GM21526 (cell line): Measurements from ENCODE around the gene TMEM132C.

Experiments used
- ATAC-seq: cut with Tn5 transposase; IDR thresholded peaks from one replicate; pipeline ENCODE4 v1.9.1; 2021; ENCODE audit warnings: moderate library complexity; ENCODE audit not compliant: unreplicated experiment, low FRiP score

The TMEM132C gene

DNA sequence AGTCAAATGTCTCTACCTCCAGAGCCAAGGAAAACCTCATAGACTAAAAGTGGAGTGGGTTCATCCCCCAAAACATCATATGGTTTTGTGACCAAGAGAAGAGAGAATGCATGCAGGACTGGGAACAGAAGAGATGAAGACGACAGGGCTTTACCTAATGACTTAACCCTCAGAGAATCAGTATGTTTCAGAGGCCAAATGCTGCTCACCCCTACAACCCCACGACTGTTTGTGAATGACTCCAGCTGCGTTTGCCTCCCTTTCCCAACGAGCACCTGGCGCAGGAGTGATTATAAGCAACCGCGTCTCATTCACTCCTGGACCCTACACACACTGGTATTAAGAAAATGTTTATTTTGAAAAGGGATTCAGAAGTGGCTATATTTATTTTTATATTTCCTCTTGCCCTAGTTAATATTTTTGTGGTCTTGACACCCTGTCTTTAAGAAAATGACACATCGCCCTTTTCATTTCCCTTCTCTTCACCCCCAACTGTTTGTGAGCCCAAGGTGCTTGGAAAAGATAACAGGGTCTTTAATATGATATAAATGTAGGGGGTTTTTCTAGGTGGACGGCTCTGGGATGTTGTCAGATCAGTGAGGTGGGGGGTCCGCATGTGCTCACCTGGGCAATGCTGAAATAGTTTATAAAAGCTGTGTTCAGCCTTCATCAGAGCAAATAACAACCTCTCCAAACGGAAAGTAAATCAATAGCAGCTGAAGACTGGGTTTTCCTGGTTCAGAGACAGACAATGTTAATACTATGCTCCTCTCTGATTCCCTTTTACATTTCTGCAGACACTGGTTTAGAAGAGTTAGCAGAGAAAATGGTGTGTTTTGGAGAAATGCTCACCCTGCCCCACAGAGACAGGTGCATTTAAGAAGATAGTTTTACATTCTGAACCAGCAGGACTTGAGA is 479.1 kb downstream of the TMEM132C start:
- no peak for ATAC-seq

DNA sequence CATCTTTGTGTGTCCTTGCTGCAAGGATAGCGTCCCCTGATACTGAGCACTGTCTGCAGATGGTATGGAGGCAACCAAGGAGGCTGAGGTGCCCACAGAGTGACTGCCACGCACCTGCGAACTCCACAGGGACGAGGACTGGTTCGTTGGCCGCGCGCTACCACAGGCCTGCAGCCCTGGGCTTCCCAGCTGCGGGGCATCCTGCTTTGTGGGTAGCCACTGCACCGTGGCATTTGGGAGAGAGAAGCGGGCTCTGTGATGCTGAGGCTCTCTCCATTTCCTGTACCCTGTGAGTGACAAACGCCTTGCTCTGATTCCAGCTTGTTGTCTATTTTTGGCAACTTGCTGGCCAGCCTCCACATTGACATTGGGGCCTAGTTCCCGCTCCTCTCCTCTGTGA is 480.5 kb downstream of the TMEM132C start:
- ATAC-seq: no peak

DNA sequence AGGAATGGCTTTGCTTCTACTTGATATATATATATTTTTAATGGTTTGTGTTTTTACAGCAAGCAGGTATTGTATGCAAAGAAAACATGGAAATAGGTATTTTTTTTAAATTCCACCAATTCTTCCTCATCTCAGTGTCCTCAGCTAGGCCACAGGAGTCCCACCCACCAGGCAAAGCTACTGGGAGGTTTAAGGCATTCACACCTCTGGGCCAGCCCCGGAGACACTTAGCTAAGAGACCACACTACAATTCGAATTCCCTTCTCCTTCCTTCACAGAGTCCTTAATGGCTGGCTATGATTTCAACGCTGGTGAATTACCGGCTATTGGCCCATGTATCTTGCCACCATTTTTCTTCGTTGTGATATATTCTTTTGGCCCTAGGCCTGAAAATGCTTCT is 485.4 kb downstream of the TMEM132C start:
- ATAC-seq: no peak

DNA sequence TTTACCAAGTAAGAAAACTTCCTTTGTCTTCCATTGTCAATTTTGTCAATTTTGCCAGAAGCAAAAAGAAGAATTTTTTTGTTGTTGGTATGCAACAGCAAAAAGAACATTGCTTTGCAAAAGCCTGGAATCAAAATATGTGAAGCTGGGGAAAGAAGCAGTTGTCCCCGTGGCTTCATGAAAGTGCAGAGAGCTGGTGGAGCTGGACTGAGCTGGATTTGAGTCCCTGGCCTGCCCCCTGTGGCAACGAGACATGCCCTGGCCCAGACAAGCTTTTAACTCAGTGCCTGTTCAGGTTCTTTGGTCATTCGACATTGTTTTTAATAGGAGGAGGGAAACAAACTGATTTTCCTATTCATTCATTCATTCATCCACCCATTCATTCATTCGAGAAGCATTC is 486.5 kb downstream of the TMEM132C start:
- ATAC-seq: no peak

DNA sequence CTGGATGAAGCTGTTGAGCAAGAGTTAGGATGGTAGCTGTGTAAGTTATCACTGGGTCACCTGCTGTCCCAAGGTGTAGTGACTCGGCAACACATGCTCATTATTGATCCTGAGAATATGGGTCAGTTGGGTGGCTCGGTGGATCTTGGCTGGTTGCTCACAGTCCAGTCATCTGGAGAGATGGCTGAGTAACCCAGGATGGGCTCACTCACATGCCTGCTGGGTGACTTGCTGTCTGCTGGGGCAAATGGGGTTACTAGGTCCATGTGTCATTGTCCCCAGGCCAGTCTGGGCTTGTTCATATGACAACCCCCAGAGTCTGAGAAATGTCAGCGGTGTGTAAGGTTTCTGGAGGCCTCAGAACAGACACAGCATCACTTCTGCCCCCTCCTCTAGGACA is 487.3 kb downstream of the TMEM132C start:
- ATAC-seq: no peak

DNA sequence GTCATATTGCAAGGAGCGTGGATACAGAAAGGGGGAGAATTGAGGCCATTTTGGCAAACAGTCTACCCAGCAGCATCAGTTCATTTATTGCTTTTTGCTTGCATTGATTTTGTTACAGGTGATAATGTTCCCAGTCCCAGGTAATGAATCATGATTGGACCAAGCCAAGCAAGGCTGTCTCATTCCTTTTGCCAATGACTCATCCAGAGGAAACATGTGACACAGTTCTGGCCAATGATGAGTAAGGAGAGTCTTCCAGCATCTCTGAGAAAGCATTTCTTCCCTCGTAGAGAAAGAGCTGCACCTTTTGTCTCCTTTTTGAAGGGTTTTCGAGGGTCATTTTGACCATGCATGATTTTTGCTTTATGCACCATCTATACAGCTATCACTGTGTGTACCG is 488.6 kb downstream of the TMEM132C start:
- no peak for ATAC-seq
